Measurements from ENCODE around the gene TRIL.

DNA sequence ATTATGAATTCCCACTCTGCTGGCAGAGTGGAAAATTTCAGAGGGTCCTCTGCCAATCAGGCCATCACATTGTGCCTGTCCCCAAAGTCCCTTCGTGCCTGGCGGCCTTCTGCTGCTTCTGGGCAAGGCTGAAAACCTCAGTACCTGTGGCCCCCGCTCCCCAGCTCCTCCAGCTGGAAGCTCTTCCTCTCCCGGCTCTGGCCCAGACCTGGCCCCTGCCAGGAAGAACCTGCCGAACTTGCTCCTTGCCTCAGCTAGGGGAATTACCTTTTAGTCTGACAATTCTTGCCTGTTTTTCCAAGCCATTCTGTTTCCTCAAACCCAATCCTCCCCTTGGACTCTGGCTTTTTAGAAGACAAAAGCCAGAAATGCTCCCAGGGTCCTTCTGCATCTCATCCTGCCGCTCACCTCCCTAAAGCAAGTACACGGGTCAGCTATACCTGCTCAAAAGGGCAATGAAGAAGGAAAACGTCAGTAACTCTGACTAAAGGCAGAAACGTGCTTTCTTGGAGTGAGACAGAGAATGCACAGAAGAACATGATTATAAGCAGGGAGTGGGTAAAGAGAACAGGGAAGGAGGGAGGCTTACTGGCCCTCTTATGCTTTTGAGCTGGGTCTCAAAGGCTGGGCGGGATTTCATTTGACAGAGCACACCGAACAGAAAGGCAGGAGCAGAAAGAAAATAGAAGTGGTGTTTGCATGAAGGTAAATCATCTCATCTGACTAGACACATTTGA is 28.1 kb upstream of the TRIL start:
- TF ChIP-seq, protein P1, sequence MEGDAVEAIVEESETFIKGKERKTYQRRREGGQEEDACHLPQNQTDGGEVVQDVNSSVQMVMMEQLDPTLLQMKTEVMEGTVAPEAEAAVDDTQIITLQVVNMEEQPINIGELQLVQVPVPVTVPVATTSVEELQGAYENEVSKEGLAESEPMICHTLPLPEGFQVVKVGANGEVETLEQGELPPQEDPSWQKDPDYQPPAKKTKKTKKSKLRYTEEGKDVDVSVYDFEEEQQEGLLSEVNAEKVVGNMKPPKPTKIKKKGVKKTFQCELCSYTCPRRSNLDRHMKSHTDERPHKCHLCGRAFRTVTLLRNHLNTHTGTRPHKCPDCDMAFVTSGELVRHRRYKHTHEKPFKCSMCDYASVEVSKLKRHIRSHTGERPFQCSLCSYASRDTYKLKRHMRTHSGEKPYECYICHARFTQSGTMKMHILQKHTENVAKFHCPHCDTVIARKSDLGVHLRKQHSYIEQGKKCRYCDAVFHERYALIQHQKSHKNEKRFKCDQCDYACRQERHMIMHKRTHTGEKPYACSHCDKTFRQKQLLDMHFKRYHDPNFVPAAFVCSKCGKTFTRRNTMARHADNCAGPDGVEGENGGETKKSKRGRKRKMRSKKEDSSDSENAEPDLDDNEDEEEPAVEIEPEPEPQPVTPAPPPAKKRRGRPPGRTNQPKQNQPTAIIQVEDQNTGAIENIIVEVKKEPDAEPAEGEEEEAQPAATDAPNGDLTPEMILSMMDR (IDR thresholded peaks at IDR 0.05) = no peak
- TF ChIP-seq POLR2A (IDR thresholded peaks at IDR 0.05) = no peak
